ENCODE results near the gene NRXN3.

The NRXN3 gene

DNA sequence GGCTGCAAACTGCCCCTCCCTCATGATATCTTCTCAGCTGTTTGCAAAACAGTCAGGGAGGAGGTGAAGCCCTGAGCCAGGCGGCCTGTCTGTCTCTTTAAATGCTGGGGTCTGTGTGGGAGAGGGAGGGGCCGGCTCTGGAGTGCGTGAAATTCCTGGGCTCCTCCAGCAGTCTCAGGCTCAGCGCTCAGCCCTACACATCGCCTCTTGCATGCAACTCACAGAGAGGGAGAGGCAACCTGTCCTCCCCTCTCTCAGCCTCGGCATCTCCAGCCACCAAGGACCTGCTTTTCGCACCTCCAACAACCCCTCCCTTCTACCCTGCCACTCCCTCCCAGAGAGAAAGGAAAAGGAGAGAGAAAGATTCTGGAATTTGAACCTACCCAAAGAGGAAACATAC, at the start of gene NRXN3:
TSS of gene NRXN3 (plus strand) at position 171 of the 400 bp plus-strand sequence. CDS start 72,721 bp downstream, outside the sequence.
- no peak for DNase-seq (ENCODE audit: low spot score)

DNA sequence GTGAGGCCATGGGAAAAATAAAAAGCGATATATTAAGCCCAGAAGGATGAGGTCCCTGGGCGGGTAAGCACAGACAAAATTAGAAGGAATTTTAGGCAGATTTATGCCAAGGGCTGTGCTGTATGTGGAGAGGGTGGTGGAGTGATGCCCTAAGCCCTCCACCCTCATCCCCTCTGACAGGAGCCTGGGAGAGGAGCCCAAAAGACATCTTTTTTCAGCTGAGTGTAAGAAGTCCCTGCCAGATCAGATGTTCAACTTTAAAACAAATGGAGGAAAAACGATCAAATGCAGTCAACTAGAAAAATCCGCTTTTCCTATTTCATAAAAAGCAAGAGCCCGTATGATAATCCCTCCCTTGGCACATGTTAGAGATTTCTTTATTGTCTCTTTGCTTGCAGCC, 47.7 kb upstream of the NRXN3 start:
- no peak for DNase-seq (ENCODE audit: low spot score)

DNA sequence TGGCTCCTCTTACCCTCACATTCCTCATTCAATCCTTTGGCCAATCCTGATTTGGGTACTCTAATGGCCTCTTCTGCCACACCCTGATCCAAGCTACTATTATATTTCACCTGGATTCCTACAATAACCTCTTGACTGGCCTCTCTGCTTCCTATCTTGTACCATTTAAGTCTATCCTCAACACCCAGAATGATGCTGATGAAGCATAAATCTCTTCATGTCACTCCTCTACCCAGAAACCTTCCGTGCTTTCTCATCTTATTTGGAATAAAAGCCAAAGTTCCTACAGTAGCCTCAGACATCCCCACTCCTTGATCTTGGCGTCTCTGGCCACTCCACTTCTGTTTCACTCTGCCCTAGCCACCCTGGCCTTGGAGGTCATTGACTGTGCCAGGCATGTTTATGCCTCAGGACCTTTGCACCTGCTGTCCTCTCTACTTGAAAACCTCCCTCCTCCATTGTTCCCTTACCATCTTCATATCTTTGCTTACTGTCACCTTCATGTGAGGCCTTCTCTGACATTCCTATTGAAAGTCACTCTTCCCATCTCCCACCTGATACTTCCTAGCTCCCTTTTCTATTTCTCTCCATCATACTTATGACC, 46.4 kb upstream of the NRXN3 start:
- DNase-seq (ENCODE audit: low spot score): no peak

DNA sequence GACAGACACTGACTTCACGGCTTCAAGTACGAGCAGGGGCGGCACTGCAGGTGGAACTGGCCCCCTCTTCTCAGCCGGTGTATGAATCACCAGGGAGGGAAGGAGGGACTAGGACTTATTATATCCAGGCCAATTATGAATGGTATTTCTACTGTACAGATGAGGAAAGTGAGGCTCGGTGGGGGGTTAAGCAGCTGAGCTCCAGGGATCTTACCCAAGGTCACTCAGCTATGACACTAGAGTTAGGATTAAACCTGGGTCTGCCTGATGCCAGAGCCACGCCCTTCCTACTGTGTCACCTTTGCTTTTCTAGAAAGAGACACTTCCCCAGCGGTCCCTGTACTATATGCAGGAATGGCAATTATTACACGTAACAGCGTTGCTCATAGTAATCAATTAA, 42.2 kb upstream of the NRXN3 start:
- DNase-seq (ENCODE audit: low spot score): no peak

DNA sequence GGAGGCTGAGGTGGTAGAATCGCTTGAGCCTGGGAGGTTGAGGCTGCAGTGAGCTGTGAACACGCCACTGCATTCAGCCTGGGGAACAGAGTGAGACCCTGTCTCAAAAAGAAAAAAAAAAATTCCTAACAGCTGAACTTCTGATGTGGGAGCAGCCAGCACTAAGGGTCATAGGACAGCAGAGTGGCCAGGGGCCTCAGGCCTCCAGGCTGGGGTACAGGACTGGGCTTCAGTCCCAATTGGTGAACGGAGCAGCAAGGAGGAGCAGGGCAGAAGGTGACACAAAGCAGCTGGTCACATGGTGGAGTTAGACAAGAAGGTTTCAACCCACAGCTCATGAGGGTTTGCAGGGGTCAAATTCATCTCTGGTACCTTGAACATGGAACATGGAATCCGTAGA, 40.8 kb upstream of the NRXN3 start:
- no peak for DNase-seq (ENCODE audit: low spot score)

DNA sequence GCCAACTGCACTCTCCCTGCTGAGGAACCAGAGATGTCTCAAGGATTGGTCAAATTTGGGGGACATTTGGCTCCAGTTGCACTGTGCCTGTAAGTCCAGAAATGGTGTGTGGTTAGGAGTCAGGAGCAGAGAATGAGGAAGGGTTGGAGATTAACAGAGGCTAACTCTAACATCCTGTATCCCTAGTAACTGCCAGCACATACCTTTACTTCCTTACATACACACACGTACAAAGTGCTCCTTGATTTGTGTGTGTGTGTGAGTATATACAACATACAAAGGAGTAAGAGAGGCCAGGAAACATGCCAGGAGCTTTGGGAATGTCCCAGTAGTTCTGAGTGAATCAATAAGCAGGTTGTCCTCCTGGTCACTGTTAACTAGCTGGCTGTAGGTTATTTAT, 39.8 kb upstream of the NRXN3 start:
- DNase-seq (ENCODE audit: low spot score): no peak

DNA sequence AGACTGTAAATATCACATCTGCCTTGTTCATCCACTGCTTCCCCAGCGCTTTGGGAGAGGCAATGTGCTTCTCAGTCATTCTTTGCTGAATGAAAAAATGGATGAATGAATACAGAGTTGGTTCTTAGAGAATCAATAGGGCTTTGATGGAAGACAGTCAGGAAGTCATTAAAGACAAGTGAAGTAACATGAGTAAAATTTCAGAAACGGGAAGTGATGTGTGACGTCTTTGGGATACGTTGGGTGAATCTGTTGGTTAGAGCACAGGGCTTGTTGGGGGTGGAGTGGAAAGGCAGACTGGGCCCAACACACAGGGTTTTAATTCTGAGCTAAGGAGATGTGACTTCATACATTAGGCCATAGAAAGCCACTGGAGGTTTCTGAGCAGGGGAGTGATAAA, 39.0 kb upstream of the NRXN3 start:
- no peak for DNase-seq (ENCODE audit: low spot score)

DNA sequence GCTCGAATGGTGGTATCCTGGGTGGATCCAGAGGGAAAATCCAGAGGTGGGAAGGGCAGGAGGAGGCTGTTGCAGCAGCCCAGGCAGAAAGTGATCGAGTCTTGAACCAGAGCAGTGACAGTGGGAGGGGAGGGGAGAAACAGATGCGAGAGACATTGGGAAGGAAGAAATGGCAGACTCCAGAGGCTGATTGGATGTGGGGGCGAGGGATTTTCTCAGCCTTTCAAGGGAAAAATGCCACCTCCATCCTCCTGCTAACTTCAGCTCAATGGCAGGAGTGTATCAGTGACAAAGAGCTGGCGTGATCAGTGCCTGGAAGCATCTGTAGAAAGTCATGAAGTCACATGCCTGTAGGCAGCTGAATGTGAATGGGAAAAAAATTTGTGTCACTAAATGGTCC, 38.6 kb upstream of the NRXN3 start:
- no peak for DNase-seq (ENCODE audit: low spot score)

DNA sequence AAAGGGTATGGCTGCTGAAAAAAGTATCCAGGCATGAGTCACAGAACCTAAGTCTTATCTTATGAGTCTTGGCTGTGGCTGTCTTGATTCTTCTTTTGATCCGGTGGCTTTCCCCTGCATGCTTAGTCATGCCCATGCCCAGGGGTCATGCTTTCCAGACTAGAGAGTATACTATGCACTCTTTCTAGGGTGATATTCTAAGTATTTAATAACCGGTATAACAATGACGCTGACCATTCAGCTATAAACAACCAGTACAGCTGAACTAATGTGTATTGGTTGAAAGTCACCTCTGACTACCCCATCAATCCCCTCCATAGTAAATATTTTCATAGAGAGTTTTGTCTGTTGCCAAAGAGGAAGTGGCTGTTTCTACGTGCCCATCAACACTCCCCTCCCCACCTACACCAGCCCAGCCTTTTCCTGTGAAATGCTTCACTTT, 34.7 kb upstream of the NRXN3 start:
- no peak for DNase-seq (ENCODE audit: low spot score)

DNA sequence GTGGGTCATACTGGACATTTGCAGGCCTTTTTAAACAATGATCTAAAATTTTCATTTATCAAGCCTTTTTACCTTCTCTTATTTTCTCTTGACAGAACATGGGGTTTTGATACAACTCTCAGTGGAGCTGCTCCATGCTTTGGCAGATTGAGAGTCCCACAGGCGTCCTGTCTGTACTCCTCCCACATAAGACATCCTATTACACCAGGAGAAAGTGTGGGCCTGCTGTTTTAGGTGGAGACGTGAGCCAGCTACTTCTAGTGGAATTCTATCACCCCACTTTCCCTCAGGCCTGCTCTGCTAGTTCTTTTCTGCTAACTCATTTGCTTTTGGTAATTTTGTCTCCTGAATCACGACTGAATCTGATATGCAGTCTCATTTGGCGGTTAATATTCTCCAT, 33.5 kb upstream of the NRXN3 start:
- DNase-seq (ENCODE audit: low spot score): no peak

DNA sequence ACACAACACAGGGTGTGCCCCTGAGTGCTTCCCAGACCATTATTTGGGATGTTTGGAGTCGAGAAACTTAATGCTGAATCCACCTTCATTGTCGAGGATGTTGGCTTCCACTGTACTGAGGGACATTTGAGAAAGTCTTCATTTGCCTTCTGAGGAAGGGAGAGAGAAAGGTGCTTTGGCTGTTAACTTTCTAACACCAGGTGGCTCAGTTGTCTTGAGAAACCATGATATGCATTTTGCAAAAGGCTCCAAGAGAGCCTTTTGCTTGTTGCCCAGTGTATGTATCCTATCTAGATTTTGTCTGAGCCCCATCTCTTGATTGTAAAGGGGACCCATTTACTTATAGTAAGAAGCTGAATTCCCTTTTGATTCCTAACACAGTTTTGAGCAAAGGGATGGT, 28.6 kb upstream of the NRXN3 start:
- no peak for DNase-seq (ENCODE audit: low spot score)

DNA sequence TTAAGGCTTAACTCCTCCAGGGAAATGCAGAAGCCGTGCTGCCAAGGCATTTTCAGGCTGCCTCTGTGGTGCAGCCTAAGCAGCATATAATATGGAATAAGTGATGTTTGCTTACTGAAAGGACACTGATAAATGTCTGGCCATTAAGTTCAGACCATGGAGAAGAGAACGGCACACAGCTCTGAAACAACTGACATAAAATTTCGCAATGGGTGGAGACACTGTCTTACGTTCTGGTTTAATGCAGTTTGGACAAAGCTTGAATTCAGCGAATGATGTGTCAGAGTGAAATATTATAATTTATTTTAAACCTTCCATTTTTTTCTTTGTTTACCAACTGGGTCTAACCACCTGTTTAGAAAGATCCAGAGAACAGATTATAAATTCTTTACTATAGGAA, 27.2 kb upstream of the NRXN3 start:
- no peak for DNase-seq (ENCODE audit: low spot score)

DNA sequence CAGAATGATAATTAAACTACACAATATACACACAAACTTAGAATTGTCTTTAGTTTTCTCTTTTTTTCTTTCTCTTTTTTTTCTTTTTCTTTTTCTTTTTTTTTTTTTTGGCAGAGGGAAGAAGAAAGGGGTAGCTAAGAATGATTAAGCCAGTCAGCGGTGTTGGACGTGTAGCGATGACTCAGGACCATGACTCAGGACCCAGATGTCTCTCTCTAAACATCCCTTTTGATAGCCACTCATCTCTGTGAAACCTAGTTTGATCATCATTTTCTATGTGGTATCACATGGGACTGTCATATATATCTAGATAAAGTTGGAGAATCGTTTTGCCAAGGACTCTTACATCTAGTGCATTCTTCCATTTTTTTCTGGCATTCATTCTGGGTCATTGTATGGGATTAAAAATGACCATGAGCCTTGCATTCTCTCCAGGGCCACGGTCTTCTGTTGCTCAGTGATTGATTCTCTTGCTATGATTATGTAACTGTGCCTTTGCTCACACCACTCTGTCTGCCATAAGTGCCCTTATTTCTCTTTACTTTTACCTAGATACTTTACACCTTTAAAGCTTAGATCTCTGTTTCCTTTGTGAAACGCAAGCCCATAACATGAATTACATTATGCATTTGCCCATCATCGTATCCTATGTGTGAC, 26.6 kb upstream of the NRXN3 start:
- DNase-seq (ENCODE audit: low spot score): no peak

DNA sequence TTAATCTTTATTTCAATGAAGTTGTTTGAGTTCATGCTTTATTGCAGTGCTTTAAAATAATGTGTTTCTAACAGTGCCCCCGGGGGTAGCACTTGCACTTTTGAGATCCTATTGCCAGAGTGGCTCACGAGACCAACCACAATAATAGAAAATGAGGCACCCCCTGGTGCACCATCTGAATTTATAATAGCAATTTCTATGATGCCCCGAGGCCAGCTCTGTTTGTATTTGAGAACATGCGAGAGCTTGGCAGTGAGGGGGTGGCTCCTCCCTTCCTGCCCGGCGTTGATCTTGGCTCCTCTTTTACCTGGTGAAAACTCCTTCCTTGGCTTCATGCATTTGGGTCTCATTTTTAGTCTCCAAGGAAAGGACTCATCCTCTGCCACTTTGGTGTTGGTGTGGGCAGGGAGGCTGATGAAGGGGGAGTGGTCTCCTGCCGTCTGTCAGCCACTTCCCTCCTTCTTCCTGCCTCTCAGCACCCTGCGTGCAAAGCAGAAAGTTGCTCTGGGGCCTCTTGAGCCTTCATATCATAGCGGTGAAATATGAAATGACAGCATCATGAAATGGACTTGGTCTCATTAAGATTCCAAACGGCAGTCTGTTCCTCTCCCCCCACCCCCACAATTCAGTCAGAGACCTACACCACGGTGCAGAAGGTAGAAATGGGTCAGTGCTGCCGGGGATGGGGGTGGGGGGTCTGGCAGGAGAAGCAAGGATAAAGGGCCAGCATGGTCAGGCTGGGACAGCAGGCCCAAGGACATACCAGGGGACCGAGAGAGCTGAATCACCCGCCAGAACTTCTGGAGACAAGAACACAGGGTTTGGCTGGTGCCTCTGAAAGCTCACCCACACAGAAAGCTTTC, 17.7 kb upstream of the NRXN3 start:
- DNase-seq (ENCODE audit: low spot score): no peak

DNA sequence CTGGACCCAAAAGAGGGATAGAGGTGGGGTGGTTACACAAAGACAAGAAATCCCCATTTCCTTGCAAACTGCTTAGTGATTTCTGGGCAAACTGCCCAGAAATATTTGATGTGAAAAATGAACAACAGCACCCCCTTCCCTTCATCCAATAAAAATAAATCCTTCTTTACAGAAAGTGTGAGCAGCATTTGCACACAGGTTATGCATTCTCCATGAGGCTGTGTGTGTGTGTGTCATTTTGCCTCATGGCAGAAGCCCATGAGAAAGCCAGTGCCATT, 17.2 kb upstream of the NRXN3 start:
- no peak for DNase-seq (ENCODE audit: low spot score)

DNA sequence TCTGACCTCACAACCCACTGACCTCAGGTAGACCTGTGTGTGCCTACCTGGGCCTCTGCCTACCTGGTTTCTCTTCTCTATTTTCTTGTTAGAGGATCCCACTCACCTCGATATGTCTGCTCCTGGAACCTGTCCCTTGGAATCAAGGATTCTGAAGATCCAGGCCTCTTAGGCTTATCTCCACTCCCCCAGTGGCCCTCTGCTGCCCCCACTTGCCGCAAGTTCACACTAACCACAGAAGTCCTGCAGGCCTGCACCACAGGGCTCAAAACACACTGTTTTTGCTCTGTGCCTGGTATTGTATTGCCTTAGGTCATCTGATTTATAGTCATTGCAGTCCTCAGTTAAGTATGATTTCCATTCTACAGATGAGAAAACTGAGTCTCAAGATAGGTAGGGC, 15.3 kb upstream of the NRXN3 start:
- DNase-seq (ENCODE audit: low spot score): no peak

DNA sequence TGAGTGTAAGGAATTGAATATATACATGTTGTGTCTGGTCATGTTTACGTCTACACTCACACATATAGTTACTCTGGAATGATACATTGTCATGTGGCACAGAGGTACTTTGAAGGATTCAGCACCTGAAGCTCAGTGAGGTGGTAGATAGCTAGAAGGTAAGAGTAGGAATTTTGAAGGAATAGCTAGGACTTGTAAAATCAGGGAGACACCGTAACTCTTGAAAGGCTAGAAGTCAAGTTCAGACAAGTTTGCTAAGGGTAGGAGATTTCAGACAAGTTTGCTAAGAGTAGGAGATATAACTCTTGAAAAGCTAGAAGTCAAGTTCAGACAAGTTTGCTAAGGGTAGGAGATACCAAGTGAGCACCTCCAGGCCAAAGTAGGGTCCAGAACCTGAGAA, 14.0 kb upstream of the NRXN3 start:
- DNase-seq (ENCODE audit: low spot score): no peak

DNA sequence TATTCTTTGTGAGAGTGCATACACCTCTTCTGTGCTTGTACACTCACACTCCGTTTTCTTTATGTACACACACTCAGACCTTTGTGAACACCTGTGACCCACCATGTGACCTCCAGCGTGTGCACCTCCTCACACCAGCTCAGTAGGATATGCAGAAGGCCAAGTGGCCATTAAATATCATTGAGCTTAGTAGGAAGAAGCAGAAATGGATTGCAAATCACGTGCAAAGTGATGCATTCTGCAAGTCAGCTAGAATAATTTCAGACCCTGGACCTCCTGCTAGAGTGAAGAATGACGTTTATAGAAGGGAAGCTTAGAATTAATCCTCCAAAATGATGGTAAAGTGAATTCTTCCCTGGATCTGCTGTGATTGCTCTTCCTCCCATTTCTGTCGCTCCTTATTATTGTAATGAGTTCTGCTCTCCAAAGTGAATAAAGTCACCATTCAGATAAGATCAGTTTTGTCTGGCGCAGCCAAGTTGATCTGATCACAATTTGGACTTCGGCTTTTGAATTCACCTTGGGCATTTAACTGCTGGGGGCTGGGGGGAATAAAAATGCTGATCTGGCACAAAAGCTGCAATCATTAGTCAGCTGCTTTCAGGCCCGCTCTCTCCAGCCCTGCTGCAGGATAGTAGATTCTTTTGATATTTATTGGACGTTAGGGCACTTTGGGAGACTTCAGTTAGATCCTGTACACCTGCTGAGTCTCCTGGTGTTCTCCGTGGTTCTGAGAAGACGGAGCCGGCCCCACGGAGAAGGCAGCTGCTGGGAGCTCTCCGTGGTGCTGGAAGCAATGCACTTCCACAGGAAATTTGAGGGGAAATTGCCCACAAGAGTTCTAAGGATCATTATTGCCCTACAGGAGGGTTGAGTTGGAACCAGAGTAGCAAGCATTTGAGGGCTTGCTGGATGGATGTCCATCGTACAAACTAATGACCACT, 12.4 kb upstream of the NRXN3 start:
- DNase-seq (ENCODE audit: low spot score): no peak

DNA sequence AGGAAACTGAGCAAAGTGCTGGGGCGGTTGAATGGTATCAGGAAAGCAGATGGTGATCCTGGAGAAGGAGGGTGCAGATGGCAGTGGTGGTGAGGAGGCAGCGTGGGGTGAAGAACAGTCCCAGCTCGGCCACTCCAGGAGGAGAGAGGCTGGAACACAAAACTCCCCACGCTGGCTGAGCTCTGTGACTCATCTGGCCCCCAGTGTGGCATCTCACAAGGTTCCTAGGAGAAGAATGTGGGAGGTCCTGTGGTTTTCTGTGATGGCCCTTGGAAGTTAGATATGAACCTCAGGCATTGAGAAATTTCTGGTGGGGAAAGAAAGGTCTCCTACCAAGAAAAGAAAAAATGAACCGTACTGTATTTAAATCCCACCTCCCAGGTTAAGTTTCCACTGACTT, 8.0 kb upstream of the NRXN3 start:
- DNase-seq (ENCODE audit: low spot score): no peak

DNA sequence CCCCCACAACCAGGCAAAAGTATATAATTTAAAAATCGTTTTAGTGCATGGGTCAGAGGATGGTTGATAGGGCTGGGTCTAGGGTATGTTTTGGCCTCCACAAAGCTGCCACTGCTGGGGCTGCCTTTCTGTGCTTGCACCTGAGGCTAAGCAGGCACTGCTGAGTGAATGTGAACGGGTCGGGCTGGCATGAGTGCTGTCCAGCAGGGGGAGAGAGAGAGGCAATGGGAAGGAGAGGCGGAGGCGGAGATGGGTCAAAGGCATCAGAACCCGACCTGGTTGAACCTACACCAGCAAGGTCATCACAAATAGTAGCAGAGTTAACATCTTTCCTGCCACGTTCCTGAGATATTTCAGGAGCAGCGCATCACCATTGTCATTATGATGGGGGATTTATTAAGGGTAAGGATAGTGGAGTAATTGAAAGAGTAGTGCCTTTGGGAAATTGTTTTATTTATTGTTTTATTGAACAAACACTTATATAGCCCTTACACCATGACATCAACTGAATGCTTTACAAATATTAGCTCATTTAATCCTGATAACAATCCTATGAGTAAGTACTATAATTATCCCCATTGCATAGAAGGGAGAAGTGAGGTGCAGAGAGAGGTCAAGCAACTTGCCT, 5.8 kb upstream of the NRXN3 start:
- peak; percentile 41 for DNase-seq (ENCODE audit: low spot score)

DNA sequence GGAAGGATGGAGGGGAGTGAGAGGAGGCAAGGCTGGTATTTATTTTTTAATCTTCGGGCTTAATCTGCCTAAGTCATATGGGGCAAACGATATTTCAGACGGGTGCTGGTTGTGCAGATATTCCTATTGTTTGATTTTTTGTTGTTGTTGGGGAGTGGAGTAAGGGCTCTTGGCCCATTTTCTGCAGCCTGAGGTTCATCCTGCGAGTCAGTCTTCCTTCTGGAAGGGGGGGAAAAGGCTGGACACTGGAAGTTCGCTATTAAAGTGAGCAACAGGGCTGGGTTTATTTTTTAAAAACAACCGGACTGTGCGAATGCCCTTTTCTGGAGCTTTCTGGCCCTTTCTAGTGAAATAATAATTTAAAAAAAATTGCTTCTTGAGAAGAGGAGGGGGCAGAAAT, 2.3 kb downstream of the NRXN3 start:
- DNase-seq (ENCODE audit: low spot score): no peak

Data from germinal center (tissue), 1 donor.